HepG2 (cell line): ENCODE results near the gene FAF1. TPM values are rescaled to one million over a fixed set of nuclear protein-coding genes. Genes with fewer than 3 reads are reported as not detected.

ENCODE experiments used
- ATAC-seq: fragments of 200-7000 bp; cut with Tn5 transposase; 3 replicates; pipeline ENCODE4 v1.9.1; 2020; ENCODE audit warnings: mild to moderate bottlenecking, moderate library complexity
- BruUV-seq: library from RNA; stranded (reverse); fragments of 400-500 nt; replicated peaks from 2 replicates; lab custom pipeline; 2021; lab: Mats Ljungman, UMichigan
- CTCF ChIA-PET: fragments of 300-600 bp; formaldehyde crosslinking; extraction: SDS; loops from one replicate; lab custom pipeline; 2021; ENCODE audit warnings: low total read pairs, inconsistent platforms, low intra/inter-chr PET ratio; lab: Yijun Ruan, JAX
- POLR2A ChIA-PET: fragments of 350-600 bp; sonication (Branson Sonifier 250); formaldehyde crosslinking; loops from one replicate; lab custom pipeline; 2020; ENCODE audit warnings: antibody characterized with exemption, inconsistent platforms; lab: Yijun Ruan, JAX
- DNase-seq: peaks from one replicate; pipeline ENCODE4 v3.0.0-alpha.2; 2015; ENCODE audit warnings: low spot score
- FAIRE-seq: peaks from 3 replicates; lab custom pipeline; 2011; peaks lifted over from hg19 to GRCh38; lab: Jason Lieb, UNC
- H2AFZ ChIP-seq: one replicate; pipeline ENCODE4 v1.6.1; 2011; ENCODE audit warnings: low read length, inconsistent platforms
- H3K27ac ChIP-seq: fragments of 300-600 bp; 3 replicates; pipeline ENCODE4 v1.8.0; 2011; ENCODE audit warnings: mixed run types, mild to moderate bottlenecking, mixed read lengths, low read length, inconsistent platforms; ENCODE audit not compliant: insufficient read depth; ENCODE audit errors: extremely low read length
- H3K27me3 ChIP-seq, 2 experiments: fragments of 200-600 bp in 1 of 2; 2 replicates in 1 of 2; 3 replicates in 1 of 2; pipeline versions ENCODE4 v1.6.0 to v1.8.0; 2011; ENCODE audit warnings: low read length in 2 of 2, mild to moderate bottlenecking in 2 of 2, moderate library complexity in 2 of 2, inconsistent platforms in 1 of 2; ENCODE audit not compliant: insufficient read depth in 2 of 2, control insufficient read depth in 1 of 2
- H3K36me3 ChIP-seq, 2 experiments: fragments of 200-600 bp in 1 of 2; replicated peaks in 1 of 2; 2 replicates in 1 of 2; 3 replicates in 1 of 2; pipeline versions ENCODE4 v1.5.1 to v1.8.0; 2011; ENCODE audit warnings: low read length in 2 of 2, inconsistent platforms in 1 of 2; ENCODE audit not compliant: insufficient read depth in 2 of 2, control insufficient read depth in 1 of 2
- H3K4me1 ChIP-seq: 2 replicates; pipeline ENCODE4 v1.5.1; 2012; ENCODE audit warnings: low read length, inconsistent platforms; ENCODE audit not compliant: insufficient read depth
- H3K4me2 ChIP-seq: 2 replicates; pipeline ENCODE4 v1.6.0; 2011; ENCODE audit warnings: low read depth, low read length, inconsistent platforms
- H3K4me3 ChIP-seq, 3 experiments: fragments of 200-600 bp in 1 of 3; sonication (generic), shearing (Covaris generic) in 1 of 3; replicated peaks in 1 of 3; 2 replicates each; pipeline ENCODE4 v1.5.1; 2011 to 2016; ENCODE audit warnings: low read length in 3 of 3, inconsistent platforms in 2 of 3, low read depth in 2 of 3, mild to moderate bottlenecking in 2 of 3, control low read depth in 1 of 3, mixed read lengths in 1 of 3; ENCODE audit not compliant: insufficient read depth in 1 of 3
- H3K79me2 ChIP-seq: one replicate; pipeline ENCODE4 v1.6.1; 2011; ENCODE audit warnings: low read length, inconsistent platforms; ENCODE audit not compliant: insufficient read depth
- H3K9ac ChIP-seq: 2 replicates; pipeline ENCODE4 v1.6.0; 2011; ENCODE audit warnings: mild to moderate bottlenecking, low read depth, low read length, inconsistent platforms; ENCODE audit not compliant: insufficient read depth
- H3K9me3 ChIP-seq: 2 replicates; pipeline ENCODE4 v1.5.1; 2012; ENCODE audit warnings: mild to moderate bottlenecking, low read length
- H4K20me1 ChIP-seq: 2 replicates; pipeline ENCODE4 v1.6.0; 2011; ENCODE audit warnings: inconsistent platforms, mild to moderate bottlenecking, low read length, moderate library complexity; ENCODE audit not compliant: insufficient read depth
- CREB1 ChIP-seq, 2 experiments: fragments of 450-650 bp in 1 of 2; IDR thresholded peaks; 2 replicates each; pipeline ENCODE4 v1.6.1; 2016 to 2017; ENCODE audit warnings: control low read depth in 1 of 2, mild to moderate bottlenecking in 1 of 2, missing compliant biosample characterization in 1 of 2, missing genetic modification characterization in 1 of 2
- ERF ChIP-seq: IDR thresholded peaks from 2 replicates; pipeline ENCODE4 v1.6.1; 2018; ENCODE audit warnings: missing biosample characterization, missing genetic modification reagents
- NCOA5 ChIP-seq: sonication (generic); formaldehyde crosslinking; IDR thresholded peaks from 2 replicates; pipeline ENCODE4 v1.4.0; 2020; ENCODE audit warnings: missing genetic modification reagents
- NFRKB ChIP-seq: fragments of 450-650 bp; IDR thresholded peaks from 2 replicates; pipeline ENCODE4 v1.6.1; 2017
- PAWR ChIP-seq: sonication (generic); formaldehyde crosslinking; IDR thresholded peaks from 2 replicates; pipeline ENCODE4 v1.4.0; 2020; ENCODE audit warnings: missing genetic modification reagents, mild to moderate bottlenecking, borderline replicate concordance
- PRMT3 ChIP-seq: sonication (generic); formaldehyde crosslinking; IDR thresholded peaks from 2 replicates; pipeline ENCODE4 v1.8.1; 2022; ENCODE audit warnings: low read depth, mild to moderate bottlenecking, moderate library complexity, missing genetic modification reagents, borderline replicate concordance
- XRCC5 ChIP-seq: fragments of 200-400 bp; formaldehyde crosslinking; optimal IDR thresholded peaks from 2 replicates; pipeline ENCODE3; 2017; ENCODE audit warnings: mild to moderate bottlenecking, low read length
- ZFP1 ChIP-seq: IDR thresholded peaks from 2 replicates; pipeline ENCODE4 v1.6.1; 2016
- ZNF296 ChIP-seq: sonication (generic); formaldehyde crosslinking; conservative IDR thresholded peaks from 2 replicates; pipeline ENCODE4 v1.5.0; 2020; ENCODE audit warnings: mild to moderate bottlenecking, missing genetic modification reagents
- ZNF362 ChIP-seq: sonication (generic); formaldehyde crosslinking; IDR thresholded peaks from 2 replicates; pipeline ENCODE4 v1.4.0; 2020; ENCODE audit warnings: missing genetic modification reagents, mild to moderate bottlenecking, borderline replicate concordance
- ZNF431 ChIP-seq: sonication (generic); formaldehyde crosslinking; IDR thresholded peaks from 2 replicates; pipeline ENCODE4 v1.9.0; 2022; ENCODE audit warnings: missing genetic modification reagents, low read depth, mild to moderate bottlenecking, borderline replicate concordance
- ZNF775 ChIP-seq: sonication (generic); formaldehyde crosslinking; IDR thresholded peaks from 2 replicates; pipeline ENCODE4 v1.4.0; 2020; ENCODE audit warnings: missing genetic modification reagents, mild to moderate bottlenecking, moderate library complexity, borderline replicate concordance
- ZSCAN21 ChIP-seq: sonication (generic); formaldehyde crosslinking; IDR thresholded peaks from 2 replicates; pipeline ENCODE4 v1.8.0; 2022; ENCODE audit warnings: mild to moderate bottlenecking, missing genetic modification reagents, moderate library complexity, borderline replicate concordance
- WGBS: methylation state at CpG from one replicate; pipeline ENCODE4 v1.1.6; 2017; ENCODE audit warnings: low lambda C conversion rate; 5-methylcytosine and 5-hydroxymethylcytosine counted together
- in situ Hi-C: cut with HindIII; loops from 2 replicates; pipeline ENCODE4 v1.10.0; 2017; ENCODE audit warnings: low pct_unique_long_range_greater_than_20kb; ENCODE audit not compliant: extremely low pct_ligation_motif_present
- intact Hi-C: fragments of 100-400 bp; cut with micrococcal nuclease; formaldehyde crosslinking; loops from one replicate; pipeline ENCODE4 v1.10.0; 2022; ENCODE audit not compliant: unreplicated experiment
- polyA plus RNA-seq, 8 experiments: library from polyadenylated mRNA; depleted of rRNA in 3 of 8; stranded (reverse) in 7 of 8; unstranded in 1 of 8; fragments of >200 nt; fragmentation: Illumina TruSeq in 4 of 8; extraction: Trizol in 4 of 8; gene quantifications; 2 replicates each; pipeline versions ENCODE4 v1.2.1 to v1.2.3, GENCODE V29; 2011 to 2016; ENCODE audit warnings: low read depth in 4 of 8, missing spikeins in 1 of 8, mixed read lengths in 1 of 8; ENCODE audit not compliant: insufficient read depth in 1 of 8
- total RNA-seq, 5 experiments: library from RNA; depleted of rRNA; stranded (reverse); fragments of >200 nt; fragmentation: Illumina TruSeq; extraction: Trizol; gene quantifications; 2 replicates each; pipeline ENCODE4 v1.2.3, GENCODE V29; 2016; ENCODE audit warnings: low read depth in 1 of 5
- TF ChIP-seq, protein P1 (sequence below): sonication (generic); formaldehyde crosslinking; IDR thresholded peaks from 2 replicates; pipeline ENCODE4 v1.8.0; 2022; ENCODE audit warnings: missing genetic modification reagents, mild to moderate bottlenecking, inconsistent platforms, borderline replicate concordance
- TF ChIP-seq, protein P2 (sequence below): sonication (generic); formaldehyde crosslinking; IDR thresholded peaks from 2 replicates; pipeline ENCODE4 v1.8.1; 2023; ENCODE audit warnings: missing genetic modification reagents, inconsistent platforms, borderline replicate concordance

The FAF1 gene
- total and polyA plus RNA-seq, 2 of the 13 experiments (the other 11 are each of a cell fraction or from before 2014, with no cell fraction given): 19.4 to 63.3 TPM

GRCh38 chr1:50702395-50702794 lies 257.7 kb downstream of the FAF1 start:
- in situ Hi-C loops (loop anchor here (25.0 kb wide), 2 partner anchors 90 to 340 kb away; no protein-coding TSS in a partner anchor), intact Hi-C loops (no loop called here)
- no TSS peak for BruUV-seq
- ChIA-PET POLR2A (no interaction called here), CTCF (interaction anchor here (2.4 kb wide), 1 partner anchor 82 kb away, joined by 9 read pairs; no protein-coding TSS in a partner anchor)
- Histone ChIP-seq H4K20me1 (no peaks in the 10 kb centered on the region), H3K4me3 (no peak overlapping the region), H2AFZ (no peak overlapping the region), H3K79me2 (no peaks in the 10 kb centered on the region), H3K9me3 (no peaks in the 10 kb centered on the region), H3K4me2 (no peak overlapping the region), H3K4me1 (0 out of 2 replicates have a peak, but pooled peaks cover 6% of the 10 kb centered on the region), H3K36me3 (no peaks in the 10 kb centered on the region; a peak in 1 of 5 replicates), H3K27me3 (no peaks in the 10 kb centered on the region), H3K27ac (no peak overlapping the region), H3K9ac (no peak overlapping the region)
- TF ChIP-seq PAWR: no peak
- TF ChIP-seq ZSCAN21 (CRISPR knock-in tag): no peak
- no peak for TF ChIP-seq ERF (CRISPR knock-in tag)
- no peak for TF ChIP-seq ZNF775 (CRISPR knock-in tag)
- TF ChIP-seq, protein P1, sequence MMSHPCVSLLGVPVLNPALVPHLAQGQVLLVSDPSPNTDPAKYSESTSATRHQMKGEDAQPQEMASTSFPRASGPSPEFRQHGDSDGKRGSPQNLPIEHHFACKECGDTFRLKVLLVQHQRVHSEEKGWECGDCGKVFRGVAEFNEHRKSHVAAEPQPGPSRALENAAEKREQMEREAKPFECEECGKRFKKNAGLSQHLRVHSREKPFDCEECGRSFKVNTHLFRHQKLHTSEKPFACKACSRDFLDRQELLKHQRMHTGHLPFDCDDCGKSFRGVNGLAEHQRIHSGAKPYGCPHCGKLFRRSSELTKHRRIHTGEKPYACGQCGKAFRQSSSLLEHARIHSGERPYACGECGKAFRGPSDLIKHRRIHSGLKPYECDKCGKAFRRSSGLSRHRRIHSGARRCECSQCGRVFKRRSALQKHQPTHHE (CRISPR knock-in tag): no peak
- TF ChIP-seq NFRKB: no peak
- WGBS: 98% methylated on average over 2 of the region's 2 CpGs
- DNase-seq: no peak
- FAIRE-seq: no peak
- no peak for ATAC-seq

DNA sequence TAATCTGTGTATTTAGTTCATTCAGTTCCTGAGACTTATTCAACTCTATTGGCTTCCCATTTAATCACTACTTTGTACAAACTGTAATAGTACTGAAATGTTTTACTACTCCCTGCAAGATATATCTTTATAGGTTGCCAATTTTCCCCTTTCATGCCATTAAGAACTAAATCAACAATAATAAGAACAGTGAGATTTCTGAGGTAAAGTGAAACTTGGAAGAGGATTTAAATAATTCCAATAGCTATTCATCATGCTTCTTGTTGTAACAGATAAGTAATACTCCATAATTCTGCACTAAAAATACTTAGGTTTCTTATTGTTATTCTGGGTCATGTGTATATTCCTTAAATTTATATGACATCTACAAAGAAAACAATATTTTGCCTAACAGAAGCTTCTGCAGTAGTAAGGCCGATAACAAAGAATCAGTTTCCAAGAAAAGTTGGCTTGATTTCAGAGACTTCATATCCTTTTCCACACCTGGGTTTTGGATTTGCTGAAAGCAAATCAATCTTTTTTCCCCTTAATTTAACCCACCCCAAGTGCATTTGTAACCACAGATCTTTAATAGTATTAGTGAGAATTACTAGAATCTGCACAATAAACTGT lies 258.3 kb downstream of the FAF1 start:
- intact Hi-C loops: no loop called here
- no peak for DNase-seq
- no TSS peak for BruUV-seq
- TF ChIP-seq PRMT3 (CRISPR knock-in tag) (no peak), ZNF431 (CRISPR knock-in tag) (no peak), XRCC5 (no peak), ZFP1 (CRISPR knock-in tag) (no peak), ZNF362 (no peak), ZNF296 (no peak), NCOA5 (CRISPR knock-in tag) (no peak), CREB1 (IDR thresholded peaks at IDR 0.05) (no peak), CREB1 (CRISPR knock-in tag; IDR thresholded peaks at IDR 0.05) (no peak)
- TF ChIP-seq, protein P2, sequence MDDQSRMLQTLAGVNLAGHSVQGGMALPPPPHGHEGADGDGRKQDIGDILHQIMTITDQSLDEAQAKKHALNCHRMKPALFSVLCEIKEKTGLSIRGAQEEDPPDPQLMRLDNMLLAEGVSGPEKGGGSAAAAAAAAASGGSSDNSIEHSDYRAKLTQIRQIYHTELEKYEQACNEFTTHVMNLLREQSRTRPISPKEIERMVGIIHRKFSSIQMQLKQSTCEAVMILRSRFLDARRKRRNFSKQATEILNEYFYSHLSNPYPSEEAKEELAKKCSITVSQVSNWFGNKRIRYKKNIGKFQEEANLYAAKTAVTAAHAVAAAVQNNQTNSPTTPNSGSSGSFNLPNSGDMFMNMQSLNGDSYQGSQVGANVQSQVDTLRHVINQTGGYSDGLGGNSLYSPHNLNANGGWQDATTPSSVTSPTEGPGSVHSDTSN (CRISPR knock-in tag): no peak

More for the DNA sequence above, 258.3 kb downstream of the FAF1 start:
- FAIRE-seq (no peak), ATAC-seq (no peak)
- CTCF ChIA-PET: no interaction called here
- Histone ChIP-seq H2AFZ (no peak overlapping the region), H3K27ac (no peak overlapping the region), H3K36me3 (no peaks in the 10 kb centered on the region; a peak in 1 of 5 replicates), H3K4me2 (no peak overlapping the region), H4K20me1 (no peaks in the 10 kb centered on the region), H3K4me3 (no peak overlapping the region), H3K9me3 (no peaks in the 10 kb centered on the region), H3K27me3 (no peaks in the 10 kb centered on the region), H3K4me1 (0 out of 2 replicates have a peak, but pooled peaks cover 6% of the 10 kb centered on the region), H3K9ac (no peak overlapping the region), H3K79me2 (no peaks in the 10 kb centered on the region)
- 97% methylated on average over 1 of the region's 1 CpG for WGBS
- in situ Hi-C loops: loop anchor here (25.0 kb wide), 2 partner anchors 90 to 340 kb away; no protein-coding TSS in a partner anchor
- POLR2A ChIA-PET: no interaction called here
